Suppressor macrophage treated with lipopolysaccharide for 4 hours (primary cell): ENCODE data around the gene MAN1A2.
"Not testable (repeated sequence)": the region's sequence is repeated elsewhere in the genome, so short reads cannot be mapped to it uniquely, and the experiment has no call there.

Source experiments
- DNase-seq: peaks from one replicate; pipeline ENCODE4 v3.0.0-alpha.2; 2020

The MAN1A2 gene

DNA sequence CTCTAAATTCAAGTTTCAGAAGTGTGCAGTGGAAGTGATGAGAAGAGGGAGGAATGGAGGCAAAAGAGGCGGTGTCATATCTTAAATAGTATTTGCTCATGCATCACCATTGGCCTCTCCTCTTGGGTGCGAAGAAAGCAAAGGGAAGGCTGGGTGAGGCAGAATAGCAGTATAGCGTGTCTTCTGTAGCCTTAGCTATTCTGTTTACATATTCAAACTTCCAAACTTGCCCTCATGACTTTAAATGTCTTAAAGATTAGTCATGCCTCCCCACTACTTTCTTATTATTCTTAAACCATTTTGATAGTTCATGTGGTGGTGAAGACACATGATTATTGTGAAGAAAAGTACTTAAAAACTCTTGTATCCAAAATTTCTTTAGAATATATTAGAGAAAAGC, 134.0 kb downstream of the MAN1A2 start:
- DNase-seq = no peak

DNA sequence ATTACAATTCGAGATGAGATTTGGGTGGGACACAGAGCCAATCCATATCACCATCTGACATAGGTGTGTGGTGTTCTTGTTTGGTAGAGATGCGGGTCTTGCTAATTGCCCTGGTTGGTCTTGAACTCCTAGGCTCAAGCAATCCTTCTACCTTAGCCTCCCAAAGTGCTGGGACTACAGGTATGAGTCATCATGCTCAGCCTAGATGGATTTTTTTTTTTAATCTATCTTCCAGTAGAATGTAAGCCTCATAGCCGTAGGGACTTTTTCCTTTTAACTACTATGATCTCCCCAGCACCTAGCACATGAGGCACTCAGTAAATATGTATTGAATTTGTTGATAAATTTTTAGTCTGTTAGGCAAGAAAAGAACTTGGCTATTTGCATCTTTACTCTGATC, 144.0 kb downstream of the MAN1A2 start:
- DNase-seq = no peak

DNA sequence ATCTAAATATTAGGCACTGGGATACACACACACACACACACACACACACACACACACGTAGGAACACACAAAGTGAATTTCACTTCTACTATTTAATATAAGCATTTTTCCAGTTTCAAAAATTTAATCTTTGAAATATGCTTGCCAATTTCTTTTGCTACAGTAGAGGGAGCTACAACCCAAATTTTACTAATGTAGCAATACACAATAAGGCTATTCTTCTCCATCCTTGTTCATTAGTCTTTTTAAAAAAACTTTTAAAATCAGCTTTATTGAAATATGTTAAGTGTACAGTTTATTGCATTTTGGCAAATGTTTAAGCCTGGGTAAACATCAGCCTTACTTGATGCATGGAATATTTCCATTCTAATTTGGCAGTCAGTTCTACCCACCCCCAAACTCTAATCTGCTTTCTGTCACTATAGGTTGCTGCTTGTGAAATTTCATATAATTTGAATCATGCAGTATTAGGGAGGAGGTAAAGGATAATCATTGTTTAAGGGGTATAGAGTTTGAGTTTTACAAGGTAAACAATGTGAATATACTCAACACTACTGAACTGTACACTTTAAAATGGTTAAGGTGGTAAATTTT, 145.6 kb downstream of the MAN1A2 start:
- DNase-seq = peak; percentile 40

DNA sequence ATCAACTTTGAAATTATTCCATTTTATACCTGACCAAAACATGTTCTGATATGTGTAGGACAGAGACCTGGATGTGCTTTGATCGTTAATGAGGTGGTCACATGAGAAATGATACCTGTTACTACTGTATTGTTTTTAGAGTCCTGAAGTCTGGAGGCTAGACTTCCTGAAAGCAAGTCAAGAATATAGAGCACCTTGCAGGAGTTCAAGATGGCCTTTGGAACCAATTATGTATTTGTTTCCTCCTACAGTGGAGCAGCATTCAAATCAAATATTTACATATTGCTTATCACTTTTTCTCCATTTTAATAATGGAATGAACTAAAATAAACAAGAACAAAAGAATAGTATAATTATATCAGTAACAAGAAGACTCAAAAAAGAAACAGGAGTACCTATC, 155.9 kb downstream of the MAN1A2 start:
- DNase-seq = no peak

DNA sequence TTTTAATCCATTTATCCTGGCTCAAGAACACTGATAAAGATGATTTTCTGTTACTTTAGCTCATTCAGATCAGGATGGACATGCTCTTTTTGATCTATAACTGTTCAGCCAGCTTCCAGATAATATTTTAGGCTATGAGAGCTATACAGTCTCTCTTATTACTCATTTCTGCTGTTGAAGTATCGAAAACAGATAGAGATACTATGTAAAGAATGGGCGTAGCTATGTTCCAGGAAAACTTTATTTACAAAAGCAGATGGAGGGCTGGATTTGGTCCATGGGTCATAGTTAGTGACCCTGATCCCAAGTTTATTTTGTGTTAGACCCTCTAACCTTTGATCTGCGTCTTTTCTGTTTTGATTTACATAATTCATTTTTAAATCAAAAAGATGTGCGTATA, 159.8 kb downstream of the MAN1A2 start:
- no peak for DNase-seq

DNA sequence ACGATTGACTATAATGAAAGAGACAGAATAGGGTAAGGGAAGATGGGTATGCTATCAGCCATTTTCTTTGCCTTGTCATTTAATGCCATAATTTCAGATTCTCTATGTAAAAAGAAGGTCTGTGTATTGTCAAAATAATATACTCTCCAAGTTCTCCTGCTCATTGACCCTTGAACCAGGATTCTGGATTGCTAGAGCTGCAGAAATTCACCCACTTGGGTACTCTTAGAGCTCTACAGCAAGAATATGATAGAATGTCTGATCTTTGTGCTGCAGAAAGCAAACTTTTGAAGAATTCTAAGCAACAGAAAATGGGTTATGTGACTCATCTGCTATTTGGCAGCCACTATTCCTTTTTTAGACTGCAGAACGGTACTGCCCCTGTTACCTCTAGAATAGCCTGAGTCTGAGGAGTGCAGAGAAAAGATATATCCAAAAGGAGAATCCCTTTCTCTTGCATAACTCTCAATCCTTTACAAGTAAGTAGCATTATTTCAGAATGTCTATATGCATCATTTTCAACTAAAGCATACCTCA, 160.4 kb downstream of the MAN1A2 start:
- no peak for DNase-seq

DNA sequence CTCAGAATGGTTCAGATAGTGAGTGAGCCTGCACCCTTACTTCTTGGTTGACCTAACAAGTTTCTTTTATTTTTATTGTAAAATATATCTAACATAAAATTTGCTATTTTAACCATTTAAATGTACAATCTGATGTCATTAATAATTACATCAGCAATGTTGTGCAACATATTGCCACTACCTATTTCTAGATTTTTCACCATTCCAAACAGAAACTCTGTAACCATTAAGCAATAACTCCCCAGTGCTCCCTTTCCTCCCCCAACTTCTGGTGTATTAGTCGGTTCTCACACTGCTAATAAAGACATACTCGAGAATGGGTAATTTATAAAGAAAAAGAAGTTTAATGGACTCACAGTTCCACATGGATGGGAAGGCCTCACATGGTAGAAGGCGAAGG, 162.4 kb downstream of the MAN1A2 start:
- no peak for DNase-seq

DNA sequence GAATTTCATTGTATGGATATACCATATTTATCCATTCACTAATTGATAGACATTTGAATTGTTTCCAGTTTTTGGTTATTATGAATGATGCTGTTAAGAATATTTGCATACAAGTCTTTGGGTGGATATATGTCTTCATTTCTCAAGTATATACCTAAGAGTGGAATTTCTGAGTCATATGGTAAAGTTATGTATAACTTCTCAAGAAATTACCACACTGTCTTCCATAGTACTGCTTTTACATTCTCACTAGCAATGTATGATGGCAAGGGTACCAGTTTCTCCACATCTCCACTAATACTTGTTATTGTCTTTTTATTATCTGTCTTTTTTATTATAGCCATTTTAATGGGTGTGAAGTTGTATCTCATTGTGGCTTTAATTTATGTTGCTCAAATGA, 164.0 kb downstream of the MAN1A2 start:
- DNase-seq = no peak

DNA sequence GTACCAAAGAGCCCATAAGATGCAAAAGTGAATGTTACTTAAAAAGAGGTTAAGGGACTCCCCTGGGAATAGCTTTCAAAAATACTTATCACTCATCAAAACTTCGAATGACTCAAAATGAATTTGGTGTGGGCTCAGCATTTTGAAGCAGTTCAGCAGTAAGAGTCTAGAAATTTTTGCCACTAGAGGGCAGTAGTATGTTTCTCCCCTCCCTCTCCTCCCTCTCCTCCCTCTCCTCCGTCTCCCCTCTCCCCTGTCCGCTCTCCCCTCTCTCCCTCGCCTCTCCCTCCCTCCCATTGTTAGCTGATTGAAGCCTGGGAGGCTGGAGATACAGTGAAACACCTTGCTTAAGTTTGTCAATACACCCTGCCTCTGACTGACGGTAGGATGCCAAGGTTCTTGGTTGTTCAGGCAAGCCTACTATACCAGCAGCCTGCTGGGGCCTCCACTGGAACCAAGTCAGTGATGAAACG, 167.8 kb downstream of the MAN1A2 start:
- peak; percentile 69 for DNase-seq

DNA sequence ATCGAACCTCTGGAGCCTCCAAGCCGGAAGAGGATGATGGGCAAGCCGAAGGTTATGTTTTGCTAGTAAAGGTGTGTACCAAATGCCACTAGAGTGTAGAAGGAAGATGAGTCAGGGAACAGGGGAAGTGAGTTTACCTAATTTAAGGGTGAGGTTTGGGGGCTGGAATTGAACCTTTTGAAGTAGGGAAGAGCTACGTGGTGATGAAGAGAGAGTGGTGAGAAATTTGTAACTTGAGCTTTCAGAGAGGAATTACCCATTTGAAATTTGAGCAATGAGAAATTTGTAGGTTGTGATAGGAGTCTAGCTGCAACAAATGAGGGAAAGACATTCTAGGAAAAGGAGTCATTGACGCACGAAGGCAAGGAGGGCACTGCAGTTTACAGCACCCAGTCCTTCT, 168.6 kb downstream of the MAN1A2 start:
- no peak for DNase-seq

DNA sequence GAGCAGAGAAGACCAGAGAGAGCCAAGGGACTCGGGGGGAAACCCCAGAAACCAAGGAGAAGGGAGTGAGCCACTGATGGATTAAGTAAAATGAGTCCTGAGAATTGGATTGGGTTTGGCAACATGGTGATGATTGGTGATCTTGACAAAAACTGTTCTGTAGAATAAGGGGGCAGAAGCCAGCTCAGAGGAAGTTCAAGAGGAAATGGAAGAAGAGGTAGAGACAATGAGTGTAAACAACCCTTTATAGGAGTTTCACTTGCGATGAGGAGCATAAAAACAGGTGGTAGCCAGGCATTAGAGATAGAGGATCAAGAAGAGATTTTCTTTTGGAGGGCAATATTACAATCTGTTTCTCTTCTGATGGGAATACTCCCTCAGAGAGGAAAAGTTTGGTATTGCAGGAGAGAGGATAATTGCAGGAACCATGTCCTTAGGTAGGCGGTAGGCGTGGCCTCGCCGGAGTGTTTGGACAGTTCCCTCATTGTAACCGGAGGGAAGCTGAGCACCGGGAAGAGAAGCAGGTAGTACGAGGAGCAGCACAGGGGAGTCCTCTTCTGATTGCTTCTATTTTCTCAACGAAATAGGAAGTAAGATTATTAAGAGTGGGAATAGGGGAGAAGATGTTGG, 170.2 kb downstream of the MAN1A2 start:
- DNase-seq = no peak

DNA sequence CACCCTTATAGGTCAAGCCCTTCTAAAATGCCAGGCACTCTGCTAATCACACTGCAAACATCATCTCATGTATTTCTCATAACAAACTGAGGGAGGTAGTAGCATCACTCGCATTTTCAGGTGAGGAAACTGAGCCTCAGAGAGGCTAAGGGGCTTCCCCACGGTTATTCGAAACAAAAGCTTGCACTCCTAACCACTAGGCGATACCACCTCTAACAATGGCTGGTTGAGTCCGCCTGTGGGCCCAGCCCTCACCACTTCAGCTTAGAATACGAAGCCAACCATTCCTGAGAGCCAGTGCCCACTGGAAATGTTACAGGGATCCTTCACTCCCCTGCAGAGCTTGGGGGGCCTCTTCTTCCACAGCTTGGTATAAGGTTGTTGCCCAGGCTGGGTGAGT, 173.3 kb downstream of the MAN1A2 start:
- DNase-seq = no peak

DNA sequence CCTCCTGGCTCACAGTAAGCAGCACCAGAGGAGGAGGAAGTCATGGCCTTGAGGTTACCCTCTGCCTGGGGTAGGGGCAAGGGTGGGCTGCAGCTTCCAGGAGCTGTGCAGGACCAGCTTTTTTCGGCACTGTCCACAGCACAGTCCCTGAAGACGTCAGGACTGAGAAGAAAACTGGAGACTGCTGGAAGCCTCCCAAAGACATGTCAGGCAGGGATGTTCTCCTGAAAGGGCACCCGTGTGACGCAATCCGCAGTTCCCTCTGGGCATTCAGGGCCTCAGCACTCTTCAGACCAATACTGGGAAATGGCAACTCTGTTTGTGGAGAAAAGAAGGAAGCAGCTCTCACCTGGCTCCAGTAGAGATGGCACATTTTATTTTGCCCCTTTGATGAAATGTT, 173.8 kb downstream of the MAN1A2 start:
- DNase-seq = no peak

DNA sequence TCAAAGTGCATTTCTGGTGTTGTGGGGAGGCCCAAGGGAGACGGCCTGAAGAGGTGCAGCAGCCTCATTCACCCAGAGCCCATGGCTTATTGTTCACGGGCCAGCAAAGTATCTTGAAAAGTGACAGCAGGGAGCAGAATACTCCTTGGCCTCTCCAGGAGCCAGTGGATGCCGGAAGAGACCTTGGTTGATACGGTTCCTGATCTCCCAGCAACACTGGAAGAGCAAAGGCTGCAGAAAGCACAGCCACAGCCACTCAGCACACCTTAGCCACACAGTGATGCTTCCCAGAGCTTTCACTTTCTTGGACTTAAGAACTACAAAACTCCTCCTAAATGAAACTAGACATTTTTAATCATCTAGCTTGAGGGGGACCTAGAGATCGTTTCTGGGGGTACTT, 174.3 kb downstream of the MAN1A2 start:
- no peak for DNase-seq

DNA sequence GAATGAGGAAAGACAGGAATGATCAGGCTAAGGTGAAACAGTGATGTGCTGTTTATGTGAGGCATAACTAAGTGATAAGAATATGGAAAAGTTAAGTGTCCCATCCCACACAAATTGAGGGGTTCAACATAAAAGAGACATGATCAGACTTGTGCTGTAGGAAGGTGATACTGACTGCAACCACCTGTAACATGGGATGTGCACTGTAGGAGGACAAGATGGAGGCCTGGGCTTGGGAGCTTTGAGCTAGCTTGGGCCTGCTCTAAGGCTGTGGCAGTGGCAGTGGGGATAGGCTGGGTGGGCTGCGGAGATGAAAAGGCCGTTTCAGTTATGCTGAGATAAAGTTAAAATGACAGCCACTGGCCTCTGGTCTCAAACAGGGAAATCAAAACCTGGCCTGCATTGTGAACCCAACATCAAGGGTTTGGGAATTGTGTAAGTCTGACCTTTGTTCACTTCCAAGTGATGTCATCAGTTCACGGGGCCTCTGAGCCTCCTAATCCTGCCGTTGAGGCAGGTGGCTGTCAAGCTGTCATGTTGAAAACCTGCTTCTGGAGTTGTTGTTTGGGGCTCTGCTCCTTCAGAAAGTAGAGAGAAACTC, 177.4 kb downstream of the MAN1A2 start:
- no peak for DNase-seq

DNA sequence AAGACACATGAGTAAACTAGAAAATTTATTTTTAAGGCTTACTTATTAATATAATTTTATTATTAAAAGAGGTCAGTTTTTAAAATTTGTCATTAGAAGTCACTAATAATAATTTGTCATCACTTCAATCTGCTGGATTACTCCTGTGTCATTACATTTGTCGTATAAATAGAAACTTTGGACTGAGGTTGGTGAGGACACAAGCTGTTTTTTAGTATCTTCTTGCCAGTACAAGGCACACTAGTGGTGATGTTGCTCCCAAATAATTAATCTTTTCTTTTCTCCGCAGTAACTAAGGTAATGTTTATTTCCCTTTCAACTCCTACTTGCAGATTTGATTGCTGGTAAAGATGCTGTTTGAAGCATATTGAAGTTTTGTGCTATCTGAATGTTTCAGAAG, 179.2 kb downstream of the MAN1A2 start:
- DNase-seq = no peak

DNA sequence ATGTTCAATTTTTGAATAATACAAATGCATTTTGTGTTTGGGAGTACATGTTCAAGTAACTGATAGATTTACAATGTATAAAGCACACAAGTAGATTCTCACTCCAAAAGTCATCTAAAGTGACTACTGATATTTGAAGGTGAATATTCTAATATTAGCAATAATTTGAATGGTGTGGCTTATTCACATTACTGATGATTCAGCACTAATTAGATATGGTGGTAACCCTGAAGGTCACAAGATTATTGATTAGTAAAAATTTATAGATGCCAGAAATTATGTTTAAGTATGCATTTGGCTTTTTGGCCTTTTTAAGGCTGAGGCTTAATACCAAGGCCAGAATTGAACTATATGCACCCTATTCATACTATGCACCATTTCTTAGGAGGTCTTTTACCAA, 186.2 kb downstream of the MAN1A2 start:
- no peak for DNase-seq

DNA sequence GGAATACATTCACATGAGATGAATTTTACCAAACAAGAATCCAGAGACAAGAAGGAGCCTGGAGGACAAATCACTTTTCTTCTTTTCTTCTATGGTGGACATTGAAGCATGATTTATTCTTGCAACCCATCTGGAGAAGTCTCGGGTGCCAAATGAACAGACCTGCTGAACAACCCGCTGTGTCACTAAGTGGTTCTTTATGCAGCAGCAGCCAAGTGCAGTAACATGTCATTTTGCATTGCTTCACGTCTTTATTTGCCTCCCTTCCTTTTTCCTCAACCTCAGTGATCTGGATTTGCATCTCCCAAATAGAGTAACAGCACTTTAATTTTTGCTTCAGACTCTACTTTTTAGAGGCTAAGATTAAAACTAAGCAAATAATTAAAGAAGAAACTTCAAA, 188.6 kb downstream of the MAN1A2 start:
- DNase-seq = no peak

DNA sequence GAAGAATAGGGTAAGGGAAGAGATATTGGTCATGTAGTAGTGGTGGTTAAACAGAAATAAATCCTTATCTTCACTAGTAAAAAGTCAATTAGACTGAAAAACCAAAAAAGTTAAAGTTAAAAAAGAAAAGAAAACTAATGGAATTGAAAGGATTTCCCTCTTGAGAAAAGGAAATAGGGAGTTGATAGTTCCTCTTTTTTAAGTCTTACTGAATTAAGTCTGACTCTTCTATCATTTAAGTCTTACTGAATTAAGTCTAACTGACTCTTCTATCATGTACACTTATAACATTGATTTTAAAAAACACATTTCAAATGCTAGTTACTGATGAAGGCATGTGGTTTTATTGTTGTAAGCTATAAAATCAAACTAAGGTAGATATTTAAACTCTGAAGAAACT, 189.1 kb downstream of the MAN1A2 start:
- no peak for DNase-seq

DNA sequence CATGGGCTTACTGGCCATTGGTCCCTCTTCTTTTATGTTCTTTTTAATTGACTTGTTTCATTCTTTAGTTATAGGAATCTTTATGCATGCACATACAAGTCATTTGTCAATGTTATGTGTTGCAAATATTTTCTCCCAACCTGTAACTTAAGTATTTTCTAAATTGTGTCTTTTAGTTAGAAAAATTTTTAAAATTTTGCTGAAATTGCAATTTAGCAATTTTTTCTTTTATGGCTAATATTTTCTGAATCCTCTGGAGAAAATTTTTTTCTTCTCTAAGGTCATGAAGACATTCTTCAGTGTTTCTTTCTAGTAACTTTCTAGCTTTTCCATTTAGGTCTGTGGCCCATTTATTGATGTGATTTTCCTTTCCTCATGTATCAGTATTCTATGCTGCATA, 189.7 kb downstream of the MAN1A2 start:
- DNase-seq = no peak

DNA sequence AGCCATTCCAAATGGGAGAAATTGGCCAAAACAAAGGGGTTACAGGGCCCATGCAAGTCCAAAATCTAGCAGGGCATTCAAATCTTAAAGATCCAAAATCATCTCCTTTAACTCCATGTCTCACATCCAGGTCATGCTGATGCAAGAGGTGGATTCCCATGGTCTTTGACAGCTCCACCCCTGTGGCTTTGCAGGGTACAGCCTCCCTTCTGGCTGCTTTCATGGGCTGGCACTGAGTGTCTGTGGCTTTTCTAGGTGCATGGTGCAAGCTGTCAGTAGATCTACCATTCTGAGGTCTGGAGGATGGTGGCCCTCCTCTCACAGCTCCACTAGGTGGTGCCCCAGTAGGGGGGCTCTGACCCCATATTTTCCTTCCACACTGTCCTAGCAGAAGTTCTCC, 191.2 kb downstream of the MAN1A2 start:
- not testable (repeated sequence) for DNase-seq

DNA sequence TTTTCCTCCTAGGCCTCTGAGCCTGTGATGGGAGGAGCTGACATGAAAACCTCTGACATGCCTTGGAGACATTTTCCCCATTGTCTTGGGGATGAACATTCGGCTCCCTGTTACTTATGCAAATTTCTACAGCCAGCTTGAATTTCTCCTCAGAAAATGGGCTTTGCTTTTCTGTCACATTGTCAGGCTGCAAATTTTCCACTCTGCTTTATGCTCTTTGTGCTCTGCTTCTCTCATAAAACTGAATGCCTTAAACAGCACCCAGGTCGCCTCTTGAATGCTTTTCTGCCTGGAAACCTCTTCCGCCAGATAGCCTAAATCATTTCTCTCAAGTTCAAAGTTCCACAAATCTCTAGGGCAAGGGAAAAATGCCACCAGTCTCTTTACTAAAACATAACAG, 191.9 kb downstream of the MAN1A2 start:
- DNase-seq = no peak

DNA sequence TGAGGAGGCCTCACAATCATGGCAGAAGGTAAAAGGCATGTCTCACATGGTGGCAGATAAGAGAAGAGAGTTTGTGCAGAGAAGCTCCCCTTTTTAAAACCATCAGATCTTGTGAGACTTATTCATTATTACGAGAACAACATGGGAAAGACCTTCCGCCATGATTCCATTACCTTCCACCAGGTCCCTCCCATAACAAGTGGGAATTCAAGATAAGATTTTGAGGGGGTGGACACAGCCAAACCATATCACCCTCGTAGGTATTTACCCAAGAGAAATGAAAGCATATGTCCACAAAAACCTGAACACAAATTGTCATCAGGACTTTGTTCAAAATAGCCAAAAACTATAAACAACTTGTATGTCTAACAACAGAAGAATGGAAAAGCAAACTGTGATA, 192.7 kb downstream of the MAN1A2 start:
- no peak for DNase-seq

DNA sequence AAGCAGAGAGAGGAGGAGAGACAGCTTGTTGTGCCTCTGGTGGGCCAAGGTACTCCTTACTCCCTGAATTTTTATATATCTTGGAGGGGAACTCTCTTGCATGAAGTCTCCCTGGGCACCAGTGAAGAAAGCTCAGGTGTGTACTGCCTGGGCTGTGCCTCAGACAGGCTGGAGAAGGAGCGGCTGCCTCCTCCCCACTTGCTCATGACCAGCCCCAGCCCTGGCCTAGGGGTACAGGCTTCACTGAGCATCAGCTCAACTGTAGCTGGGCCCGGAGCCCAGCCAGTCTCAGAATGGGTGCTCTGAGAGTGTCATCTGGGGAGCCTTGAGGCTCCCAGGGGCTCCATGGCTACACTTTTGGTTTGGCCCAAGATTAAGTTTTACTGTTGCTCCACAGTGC, 193.8 kb downstream of the MAN1A2 start:
- DNase-seq = no peak

DNA sequence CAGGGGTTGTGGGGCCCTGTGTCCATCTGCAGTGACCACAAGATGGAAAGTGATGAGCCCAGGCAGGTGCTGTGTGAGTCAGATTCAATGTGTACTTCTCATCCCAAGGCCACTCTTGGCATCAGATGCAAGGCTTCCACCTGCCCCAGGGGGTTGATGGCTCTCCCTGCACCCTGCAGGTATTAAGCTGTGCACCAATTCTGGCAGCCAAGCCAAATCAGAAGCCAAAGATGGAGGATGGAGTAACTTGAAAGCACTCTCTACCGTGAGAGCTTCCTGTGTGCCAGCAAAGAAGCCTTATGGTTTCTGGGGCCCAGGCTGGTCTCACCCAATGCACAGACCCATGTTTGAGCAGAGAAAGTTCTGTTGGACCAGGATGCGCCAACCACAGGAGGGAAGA, 194.3 kb downstream of the MAN1A2 start:
- no peak for DNase-seq
